HCT116 (cell line): ENCODE measurements around the gene CLGN. TPM values are rescaled to one million over a fixed set of nuclear protein-coding genes. Genes with fewer than 3 reads are reported as not detected.
"Not testable (repeated sequence)": the region's sequence is repeated elsewhere in the genome, so short reads cannot be mapped to it uniquely, and the experiment has no call there.

Experiments used
- ATAC-seq: fragments of 200-7000 bp; cut with Tn5 transposase; 2 replicates; pipeline ENCODE4 v1.9.1; 2020; ENCODE audit warnings: mild to moderate bottlenecking, moderate library complexity
- BruUV-seq: library from RNA; stranded (reverse); fragments of 400-500 nt; replicated peaks from 2 replicates; lab custom pipeline; 2021; lab: Mats Ljungman, UMichigan
- CTCF ChIA-PET: fragments of 300-600 bp; sonication (Branson Sonifier 250); formaldehyde crosslinking; loops from one replicate; lab custom pipeline; 2021; ENCODE audit warnings: antibody characterized with exemption; lab: Charles Lee
- POLR2A ChIA-PET: fragments of 300-600, 350-600 bp; sonication (Branson Sonifier 250); formaldehyde crosslinking; loops from one replicate; lab custom pipeline; 2021; ENCODE audit warnings: antibody characterized with exemption; lab: Charles Lee
- RAD21 ChIA-PET, 2 experiments: fragments of 300-600 bp; sonication (Branson Sonifier 250); formaldehyde crosslinking; loops; one replicate each; lab custom pipeline; 2023; ENCODE audit warnings: low total read pairs in 2 of 2; ENCODE audit not compliant: uncharacterized antibody in 2 of 2, unreplicated experiment in 2 of 2, low non-redundant PET in 1 of 2; lab: Charles Lee
- DNase-seq: peaks from one replicate; pipeline ENCODE4 v3.0.0-alpha.2; 2010; ENCODE audit warnings: low read depth, low spot score
- H2AFZ ChIP-seq: fragments of 200-600 bp; shearing (Covaris generic), sonication (generic); 2 replicates; pipeline ENCODE4 v1.6.1; 2017; ENCODE audit warnings: low read depth, mixed run types, mixed read lengths, antibody characterized with exemption, low read length; ENCODE audit not compliant: poor library complexity, severe bottlenecking
- H3K27ac ChIP-seq: 2 replicates; pipeline ENCODE4 v1.5.1; 2012; ENCODE audit warnings: low read depth, low read length
- H3K27me3 ChIP-seq: fragments of 200-600 bp; sonication (generic); 2 replicates; pipeline ENCODE4 v1.6.1; 2016; ENCODE audit warnings: mixed run types, low read length, mixed read lengths; ENCODE audit not compliant: insufficient read depth
- H3K36me3 ChIP-seq, 2 experiments: fragments of 200-500 bp in 1 of 2; fragments of 200-600 bp in 1 of 2; sonication (Bioruptor generic) in 1 of 2; sonication (generic) in 1 of 2; 2 replicates each; pipeline versions ENCODE4 v1.5.1 to v1.6.1; 2014 to 2016; ENCODE audit warnings: low read length in 2 of 2, inconsistent platforms in 1 of 2, mixed read lengths in 1 of 2, mixed run types in 1 of 2; ENCODE audit not compliant: insufficient read depth in 2 of 2, control insufficient read depth in 1 of 2
- H3K4me1 ChIP-seq, 2 experiments: fragments of 200-600 bp in 1 of 2; sonication (generic) in 1 of 2; 2 replicates each; pipeline versions ENCODE4 v1.5.1 to v1.6.1; 2012 to 2017; ENCODE audit warnings: low read length in 2 of 2, inconsistent platforms in 1 of 2, mild to moderate bottlenecking in 1 of 2, mixed read lengths in 1 of 2, mixed run types in 1 of 2, moderate library complexity in 1 of 2; ENCODE audit not compliant: insufficient read depth in 2 of 2, control insufficient read depth in 1 of 2
- H3K4me2 ChIP-seq: fragments of 200-600 bp; sonication (generic); 2 replicates; pipeline ENCODE4 v1.6.1; 2017; ENCODE audit warnings: mixed run types, low read length, mixed read lengths
- H3K4me3 ChIP-seq, 2 experiments: fragments of 200-600 bp in 1 of 2; sonication (generic) in 1 of 2; replicated peaks in 1 of 2; 2 replicates each; pipeline ENCODE4 v1.5.1; 2011 to 2016; ENCODE audit warnings: low read length in 2 of 2, control low read depth in 1 of 2, low read depth in 1 of 2, mild to moderate bottlenecking in 1 of 2, mixed read lengths in 1 of 2, mixed run types in 1 of 2
- H3K79me2 ChIP-seq: fragments of 200-600 bp; sonication (generic); 2 replicates; pipeline ENCODE4 v1.6.1; 2017; ENCODE audit warnings: mild to moderate bottlenecking, mixed run types, low read length, moderate library complexity, mixed read lengths; ENCODE audit not compliant: insufficient read depth
- H3K9ac ChIP-seq: fragments of 200-600 bp; sonication (generic); 2 replicates; pipeline ENCODE4 v1.6.1; 2016; ENCODE audit warnings: low read length, mixed read lengths
- H3K9me2 ChIP-seq: fragments of 200-600 bp; sonication (generic), shearing (Covaris generic); 2 replicates; pipeline ENCODE4 v1.6.1; 2017; ENCODE audit warnings: mixed run types, mild to moderate bottlenecking, moderate library complexity; ENCODE audit not compliant: insufficient read depth
- H3K9me3 ChIP-seq, 2 experiments: fragments of 200-500 bp in 1 of 2; fragments of 200-600 bp in 1 of 2; sonication (Bioruptor generic) in 1 of 2; sonication (generic) in 1 of 2; 2 replicates each; pipeline ENCODE4 v1.6.1; 2014 to 2017; ENCODE audit warnings: low read length in 2 of 2, mixed read lengths in 2 of 2, inconsistent platforms in 1 of 2, low read depth in 1 of 2, mild to moderate bottlenecking in 1 of 2, mixed run types in 1 of 2, moderate library complexity in 1 of 2; ENCODE audit not compliant: control insufficient read depth in 1 of 2, insufficient read depth in 1 of 2
- H4K20me1 ChIP-seq: fragments of 200-600 bp; sonication (generic), shearing (Covaris generic); 2 replicates; pipeline ENCODE4 v1.6.1; 2017; ENCODE audit warnings: mixed run types, mild to moderate bottlenecking, moderate library complexity; ENCODE audit not compliant: insufficient read depth
- ATF3 ChIP-seq: IDR thresholded peaks from 2 replicates; pipeline ENCODE4 v1.6.1; 2012
- CBX3 ChIP-seq: IDR thresholded peaks from 2 replicates; pipeline ENCODE4 v1.6.1; 2012; ENCODE audit warnings: low read depth
- CEBPB ChIP-seq: IDR thresholded peaks from 2 replicates; pipeline ENCODE4 v1.6.1; 2012; ENCODE audit warnings: low read depth
- CTCF ChIP-seq, 3 experiments: fragments of 200-600 bp in 1 of 3; sonication (generic) in 1 of 3; IDR thresholded peaks in 2 of 3; conservative IDR thresholded peaks in 1 of 3; 2 replicates each; pipeline ENCODE4 v1.5.1; 2012 to 2017; ENCODE audit warnings: low read depth in 2 of 3, low read length in 2 of 3, antibody characterized with exemption in 1 of 3, borderline replicate concordance in 1 of 3, control low read depth in 1 of 3, mild to moderate bottlenecking in 1 of 3, mixed read lengths in 1 of 3, mixed run types in 1 of 3, moderate library complexity in 1 of 3; ENCODE audit not compliant: insufficient read depth in 1 of 3
- EZH2phosphoT487 ChIP-seq: fragments of 200-600 bp; IDR thresholded peaks from 2 replicates; pipeline ENCODE4 v1.6.1; 2018; ENCODE audit warnings: antibody characterized with exemption, borderline replicate concordance
- SIN3A ChIP-seq: IDR thresholded peaks from 2 replicates; pipeline ENCODE4 v1.6.1; 2012; ENCODE audit warnings: low read depth
- TCF7L2 ChIP-seq: IDR thresholded peaks from 2 replicates; pipeline ENCODE4 v1.7.0; 2011; ENCODE audit warnings: borderline replicate concordance, inconsistent platforms; ENCODE audit not compliant: insufficient read depth, insufficient read length; ENCODE audit errors: extremely low read depth
- YY1 ChIP-seq: IDR thresholded peaks from 2 replicates; pipeline ENCODE4 v1.6.1; 2011; ENCODE audit warnings: low read length, low read depth, moderate library complexity, mild to moderate bottlenecking; ENCODE audit not compliant: insufficient replicate concordance; ENCODE audit errors: extremely low read depth
- ZFX ChIP-seq: fragments of 450-650 bp; IDR thresholded peaks from 2 replicates; pipeline ENCODE4 v1.6.1; 2017
- ZNF274 ChIP-seq: fragments of 200-500 bp; sonication (Bioruptor generic); IDR thresholded peaks from 2 replicates; pipeline ENCODE4 v1.6.1; 2014; ENCODE audit warnings: mild to moderate bottlenecking, low read depth, low read length, inconsistent platforms
- intact Hi-C: fragments of 100-400 bp; cut with micrococcal nuclease; formaldehyde crosslinking; loops from 2 replicates; pipeline ENCODE4 v1.10.0; 2022
- total RNA-seq: library from RNA; stranded (reverse); gene quantifications from one replicate; pipeline ENCODE4 v1.2.1, GENCODE V29; 2021; ENCODE audit not compliant: unreplicated experiment

The CLGN gene
- total RNA-seq, 1 experiment from 2014 or later, result 1.4 TPM

DNA sequence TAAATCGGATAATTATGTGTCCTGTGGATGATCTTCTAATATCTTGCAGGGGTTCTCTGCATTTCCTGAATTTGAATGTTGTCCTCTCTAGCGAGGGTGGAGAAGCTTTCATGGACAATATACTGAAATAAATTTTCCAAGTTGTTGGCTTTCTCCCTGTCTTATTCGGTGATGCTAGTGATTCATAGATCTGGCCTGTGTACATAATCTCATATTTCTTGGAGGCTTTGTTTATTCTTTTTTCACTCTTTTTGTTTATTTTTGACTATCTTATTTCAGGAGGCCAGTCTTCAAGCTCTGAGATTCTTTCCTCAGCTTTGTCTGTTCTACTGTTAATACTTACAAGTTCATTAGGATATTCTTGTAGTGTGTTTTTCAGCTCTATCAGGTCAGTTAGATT is 20.7 kb upstream of the CLGN start:
- no peaks in the 10 kb centered on the region for H3K79me2 ChIP-seq
- ChIA-PET RAD21 (no interaction called here), CTCF (no interaction called here), POLR2A (no interaction called here)
- H3K4me1 ChIP-seq, result no peaks in the 10 kb centered on the region
- no peak overlapping the region for H3K4me3 ChIP-seq
- H3K4me2 ChIP-seq, result no peak overlapping the region
- ATAC-seq (no peak), DNase-seq (no peak)
- H4K20me1 ChIP-seq, result no peaks in the 10 kb centered on the region
- no TSS peak for BruUV-seq
- H3K27me3 ChIP-seq, result no peaks in the 10 kb centered on the region
- H3K9ac ChIP-seq, result no peak overlapping the region
- no peak overlapping the region for H3K27ac ChIP-seq
- intact Hi-C loops, result no loop called here
- no peak for TF ChIP-seq ATF3
- H3K9me3 ChIP-seq, result no peaks in the 10 kb centered on the region
- no peak overlapping the region for H2AFZ ChIP-seq
- H3K9me2 ChIP-seq, result no peaks in the 10 kb centered on the region
- H3K36me3 ChIP-seq, result no peaks in the 10 kb centered on the region

DNA sequence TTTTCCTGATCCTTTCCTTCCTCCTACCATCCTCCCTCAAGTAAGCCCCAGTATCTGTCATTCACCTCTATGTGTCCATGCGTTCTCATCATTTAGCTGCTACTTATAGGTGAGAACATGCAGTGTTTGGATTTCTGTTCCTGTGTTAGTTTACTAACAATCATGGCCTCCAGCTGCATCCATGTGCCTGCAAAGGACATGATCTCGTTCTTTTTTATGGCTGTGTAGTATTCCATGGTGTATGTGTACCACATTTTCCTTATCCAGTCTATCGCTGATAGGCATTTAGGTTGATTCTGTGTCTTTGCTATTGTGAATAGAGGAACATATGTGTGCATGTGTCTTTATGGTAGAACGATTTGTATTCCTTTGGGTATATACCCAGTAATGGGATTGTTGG is 16.9 kb upstream of the CLGN start:
- H3K9me3 ChIP-seq, H3K27ac ChIP-seq, H3K27me3 ChIP-seq, POLR2A ChIA-PET, H3K4me3 ChIP-seq, H3K9ac ChIP-seq, H3K36me3 ChIP-seq, DNase-seq, CTCF ChIA-PET, H2AFZ ChIP-seq, H3K4me1 ChIP-seq, H3K79me2 ChIP-seq, BruUV-seq, ATAC-seq, H3K4me2 ChIP-seq, intact Hi-C loops, H4K20me1 ChIP-seq, RAD21 ChIA-PET, H3K9me2 ChIP-seq: not testable (repeated sequence)

DNA sequence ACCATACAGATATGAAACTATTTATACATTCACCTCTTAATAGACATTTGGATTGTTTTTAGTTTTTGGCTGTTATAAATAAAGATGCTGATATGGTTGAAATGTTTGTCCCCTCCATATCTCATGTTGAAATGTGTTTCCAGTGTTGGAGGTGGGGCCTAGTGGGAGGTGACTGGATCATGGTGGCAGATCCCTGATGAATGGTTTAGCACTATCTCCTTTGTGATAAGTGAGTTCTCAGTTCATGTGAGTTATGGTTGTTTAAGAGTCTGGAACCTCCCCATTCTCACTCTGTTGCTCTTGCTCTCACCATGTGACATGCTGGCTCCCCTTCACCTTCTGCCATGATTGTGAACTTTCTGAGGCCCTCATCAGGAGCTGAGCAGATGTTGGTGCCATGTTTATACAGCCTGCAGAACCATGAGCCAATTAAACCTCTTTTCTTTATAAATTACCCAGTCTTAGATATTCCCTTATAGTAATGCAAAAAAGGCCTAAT is 12.2 kb upstream of the CLGN start:
- H3K79me2 ChIP-seq, result no peaks in the 10 kb centered on the region
- intact Hi-C loops, result no loop called here
- no peak overlapping the region for H3K9ac ChIP-seq
- ChIA-PET POLR2A (no interaction called here), RAD21 (no interaction called here), CTCF (no interaction called here)
- no TSS peak for BruUV-seq
- H3K9me2 ChIP-seq, result 0 out of 2 replicates have a peak, but pooled peaks cover 3% of the 10 kb centered on the region
- H4K20me1 ChIP-seq, result no peaks in the 10 kb centered on the region
- no peaks in the 10 kb centered on the region for H3K9me3 ChIP-seq
- no peaks in the 10 kb centered on the region for H3K36me3 ChIP-seq
- no peak for DNase-seq
- no peak overlapping the region for H3K27ac ChIP-seq
- H3K4me1 ChIP-seq, result no peaks in the 10 kb centered on the region
- ATAC-seq, result no peak
- H3K4me3 ChIP-seq, result no peak overlapping the region
- no peak overlapping the region for H3K4me2 ChIP-seq
- H2AFZ ChIP-seq, result no peak overlapping the region
- H3K27me3 ChIP-seq, result no peaks in the 10 kb centered on the region
- TF ChIP-seq ZFX, result no peak
- no peak for TF ChIP-seq YY1
- TF ChIP-seq CBX3, result no peak
- no peak for TF ChIP-seq TCF7L2
- no peak for TF ChIP-seq ZNF274
- no peak for TF ChIP-seq EZH2phosphoT487
- TF ChIP-seq CTCF (IDR thresholded peaks at IDR 0.05 in 2 of 3, conservative IDR thresholded peaks at IDR 0.05 in 1 of 3; ENCODE audit: borderline replicate concordance in 1 of 3, insufficient read depth in 1 of 3, low read depth in 2 of 3, low read length in 2 of 3), result no peak
- no peak for TF ChIP-seq SIN3A
- TF ChIP-seq CEBPB, result no peak
